Mesodermal cell (in vitro differentiated cells): ENCODE measurements around the gene CXCL3.

Experiments used
- H3K27ac ChIP-seq: 2 replicates; pipeline ENCODE4 v1.7.0; 2013; ENCODE audit warnings: mild to moderate bottlenecking, low read depth, low read length, moderate library complexity; ENCODE audit not compliant: severe bottlenecking
- H3K36me3 ChIP-seq: 2 replicates; pipeline ENCODE4 v1.7.1; 2013; ENCODE audit warnings: mild to moderate bottlenecking, low read length, moderate library complexity; ENCODE audit not compliant: control insufficient read depth, insufficient read depth
- H3K4me1 ChIP-seq: one replicate; pipeline ENCODE4 v1.7.1; 2013; ENCODE audit warnings: mild to moderate bottlenecking, low read length; ENCODE audit not compliant: insufficient read depth, control insufficient read depth, poor library complexity, severe bottlenecking
- H3K4me3 ChIP-seq: 2 replicates; pipeline ENCODE4 v1.7.0; 2013; ENCODE audit warnings: low read length, control low read depth, mild to moderate bottlenecking; ENCODE audit not compliant: insufficient read depth, poor library complexity, severe bottlenecking; ENCODE audit errors: extremely low read depth
- H3K9me3 ChIP-seq: 2 replicates; pipeline ENCODE4 v1.7.1; 2013; ENCODE audit warnings: mild to moderate bottlenecking, low read length, moderate library complexity; ENCODE audit not compliant: control insufficient read depth
- WGBS, 2 experiments: methylation state at CpG; one replicate each; pipeline ENCODE4 v1.1.5; 2013; ENCODE audit warnings: missing lambda C conversion rate in 2 of 2; ENCODE audit not compliant: insufficient coverage in 2 of 2; 5-methylcytosine and 5-hydroxymethylcytosine counted together

The CXCL3 gene

DNA sequence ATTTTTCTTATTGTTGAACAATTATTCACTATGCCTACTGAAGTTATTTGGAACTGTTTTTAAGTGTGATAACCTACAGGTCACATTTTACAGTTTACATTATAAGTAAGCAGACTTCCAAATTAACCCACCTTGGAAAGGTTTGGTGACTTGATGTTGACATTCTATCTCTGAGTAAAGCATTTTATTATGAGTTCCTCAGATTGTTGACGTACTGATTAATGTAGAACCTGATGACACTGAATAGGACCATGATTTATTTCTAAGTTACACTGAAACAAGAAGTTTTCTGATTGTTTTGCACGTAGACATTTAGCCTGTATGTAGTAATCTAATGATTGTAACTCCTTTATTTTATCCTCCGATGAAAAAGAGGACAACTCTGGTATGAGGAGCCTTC is 17.0 kb upstream of the CXCL3 start:
- H3K4me3 ChIP-seq = no peak overlapping the region
- no peak overlapping the region for H3K27ac ChIP-seq
- no peaks in the 10 kb centered on the region for H3K4me1 ChIP-seq
- H3K36me3 ChIP-seq = no peaks in the 10 kb centered on the region
- 92% methylated on average over 2 of the region's 3 CpGs; no CpG with 5 or more reads in 1 of the 2 experiments for WGBS, 2 experiments
- no peaks in the 10 kb centered on the region for H3K9me3 ChIP-seq

- no peaks in the 10 kb centered on the region for H3K9me3 ChIP-seq
- no peak overlapping the region for H3K27ac ChIP-seq
These were observed 16.6 kb upstream of the CXCL3 start for GRCh38 chr4:74055096-74055495.

GRCh38 chr4:74054483-74055047 is 16.1 kb upstream of the CXCL3 start:
- 100% methylated on average over 1 of the region's 1 CpG for WGBS, 2 experiments
- no peaks in the 10 kb centered on the region for H3K36me3 ChIP-seq
- H3K27ac ChIP-seq = no peak overlapping the region
- no peak overlapping the region for H3K4me3 ChIP-seq
- H3K4me1 ChIP-seq = no peaks in the 10 kb centered on the region
- H3K9me3 ChIP-seq = no peaks in the 10 kb centered on the region

More at GRCh38 chr4:74055096-74055495, 16.6 kb upstream of the CXCL3 start:
- H3K36me3 ChIP-seq = no peaks in the 10 kb centered on the region
- no peak overlapping the region for H3K4me3 ChIP-seq
- WGBS, 2 experiments = no CpG with 5 or more reads among the region's 2 CpGs
- H3K4me1 ChIP-seq = no peaks in the 10 kb centered on the region

GRCh38 chr4:74047152-74047551 is 8.7 kb upstream of the CXCL3 start:
- H3K36me3 ChIP-seq = no peaks in the 10 kb centered on the region
- WGBS, 2 experiments = 80% methylated on average over 1 of the region's 1 CpG; no CpG with 5 or more reads in 1 of the 2 experiments
- H3K4me1 ChIP-seq = no peaks in the 10 kb centered on the region
- no peaks in the 10 kb centered on the region for H3K9me3 ChIP-seq
- no peak overlapping the region for H3K27ac ChIP-seq
- H3K4me3 ChIP-seq = no peak overlapping the region

DNA sequence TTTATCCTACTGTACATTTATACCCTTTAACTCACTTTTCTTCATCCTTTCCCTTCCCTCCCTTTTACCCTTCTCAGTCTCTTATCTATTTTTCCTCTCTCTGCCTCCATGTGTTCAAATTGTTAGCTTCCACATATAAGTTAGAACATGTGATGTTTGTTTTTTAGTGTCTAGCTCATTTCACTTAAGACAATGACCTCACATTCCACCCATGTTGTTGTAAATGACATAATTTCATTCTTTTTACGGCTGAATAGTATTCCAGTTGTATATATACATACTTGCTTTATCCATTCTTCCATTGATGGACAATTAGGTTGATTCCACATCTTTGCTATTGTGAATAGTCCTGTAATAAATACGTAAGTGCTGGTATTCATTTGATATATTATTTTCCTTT is 7.3 kb upstream of the CXCL3 start:
- Histone ChIP-seq H3K27ac (no peak overlapping the region), H3K9me3 (no peaks in the 10 kb centered on the region), H3K36me3 (no peaks in the 10 kb centered on the region), H3K4me1 (no peaks in the 10 kb centered on the region), H3K4me3 (no peak overlapping the region)
- WGBS, 2 experiments = no CpG with 5 or more reads among the region's 2 CpGs

DNA sequence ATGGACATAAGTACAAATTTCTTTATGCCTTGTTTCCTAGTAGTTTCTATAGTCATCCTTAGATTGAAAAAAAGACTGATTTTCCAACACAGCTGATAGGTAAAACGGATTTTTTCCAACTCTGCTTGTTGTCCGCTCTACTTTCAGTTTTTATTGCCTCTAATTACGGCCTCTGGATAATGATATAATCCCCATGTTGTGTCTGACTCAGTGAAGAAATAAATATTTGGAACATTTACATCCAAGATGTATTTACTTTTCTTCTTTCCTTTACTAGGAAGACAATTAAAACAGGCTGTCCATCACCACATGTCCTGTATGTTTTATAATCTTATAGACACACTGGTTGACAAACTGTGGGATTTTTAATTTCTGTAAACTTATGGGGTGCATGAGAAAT is 6.8 kb upstream of the CXCL3 start:
- Histone ChIP-seq H3K9me3 (no peaks in the 10 kb centered on the region), H3K4me3 (no peak overlapping the region), H3K36me3 (no peaks in the 10 kb centered on the region), H3K27ac (no peak overlapping the region), H3K4me1 (no peaks in the 10 kb centered on the region)
- WGBS, 2 experiments = 100% methylated on average over 2 of the region's 3 CpGs; no CpG with 5 or more reads in 1 of the 2 experiments

DNA sequence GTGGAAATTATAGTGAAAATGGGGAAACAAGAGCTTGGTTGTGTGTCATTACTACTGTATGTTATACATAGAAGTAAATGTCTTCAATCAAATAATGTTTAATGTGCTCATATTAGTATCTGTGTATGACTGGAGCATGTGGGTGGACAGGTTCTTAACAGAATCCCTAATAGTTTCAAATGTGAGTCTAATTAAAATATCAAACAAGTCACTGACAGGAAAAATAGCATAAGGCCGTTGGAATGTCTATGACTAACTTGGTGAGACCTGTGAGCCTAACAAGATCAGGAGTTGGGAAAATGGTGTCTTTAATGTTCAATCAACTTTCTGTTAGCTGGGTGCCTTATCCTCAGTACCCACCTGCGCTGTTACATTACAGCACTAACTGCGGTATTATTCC is 6.2 kb upstream of the CXCL3 start:
- no peaks in the 10 kb centered on the region for H3K36me3 ChIP-seq
- H3K4me3 ChIP-seq = no peak overlapping the region
- no peak overlapping the region for H3K27ac ChIP-seq
- no peaks in the 10 kb centered on the region for H3K9me3 ChIP-seq
- H3K4me1 ChIP-seq = no peaks in the 10 kb centered on the region
- no CpG with 5 or more reads among the region's 3 CpGs for WGBS, 2 experiments

DNA sequence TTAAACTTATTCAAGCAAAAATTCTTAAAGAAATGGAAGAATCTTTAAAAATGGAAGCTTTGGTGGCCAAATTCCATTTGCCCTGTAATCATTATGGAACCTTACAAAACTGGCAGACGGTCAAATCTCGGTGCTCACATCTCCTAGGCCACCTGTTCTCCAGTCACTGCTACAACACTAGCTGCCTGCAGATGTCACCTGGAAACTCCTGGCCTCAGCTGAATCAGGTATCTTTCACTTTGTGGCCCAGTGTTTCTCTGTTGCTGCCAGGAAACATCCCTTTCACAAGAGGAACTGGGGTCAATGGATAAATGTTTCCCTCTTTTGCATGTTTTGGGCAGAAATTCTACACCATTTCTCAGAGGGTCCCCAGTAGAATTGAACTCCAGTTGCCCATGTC is 4.2 kb upstream of the CXCL3 start:
- 77 to 89% methylated on average over 2 of the region's 2 CpGs for WGBS, 2 experiments
- H3K27ac ChIP-seq = no peak overlapping the region
- H3K4me1 ChIP-seq = peaks cover 3% of the 10 kb centered on the region

GRCh38 chr4:74041418-74041817 is 2.9 kb upstream of the CXCL3 start:
- WGBS, 2 experiments = no CpG with 5 or more reads among the region's 1 CpG
- no peaks in the 10 kb centered on the region for H3K36me3 ChIP-seq
- H3K4me3 ChIP-seq = no peak overlapping the region

More for the DNA sequence above, 4.2 kb upstream of the CXCL3 start:
- H3K4me3 ChIP-seq = no peak overlapping the region
- H3K9me3 ChIP-seq = no peaks in the 10 kb centered on the region
- H3K36me3 ChIP-seq = no peaks in the 10 kb centered on the region

DNA sequence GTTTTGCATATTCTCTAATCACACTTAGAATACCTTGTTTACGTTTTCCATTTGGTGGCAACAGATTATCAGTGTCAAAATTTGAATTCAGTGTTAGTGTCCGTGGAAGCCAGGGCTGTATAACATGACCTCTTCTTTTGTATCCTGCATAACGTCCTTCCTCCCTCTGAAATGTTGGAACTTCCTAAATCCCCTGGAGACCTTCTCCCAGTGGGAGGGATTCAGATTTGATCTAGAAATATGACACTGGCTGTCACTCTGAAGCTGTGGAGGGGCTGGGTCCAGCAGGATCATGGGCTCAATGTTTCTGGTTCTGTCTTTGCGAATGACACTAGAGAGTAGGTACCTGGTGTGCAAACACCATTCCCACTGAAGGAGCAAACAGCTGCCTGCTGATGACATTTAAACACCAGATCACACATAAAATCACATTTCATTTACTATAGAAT is 850 bp upstream of the CXCL3 start:
- Histone ChIP-seq H3K4me1 (peaks cover 3% of the 10 kb centered on the region), H3K27ac (no peak overlapping the region), H3K4me3 (peak overlapping the region; percentile 64), H3K36me3 (no peaks in the 10 kb centered on the region), H3K9me3 (no peaks in the 10 kb centered on the region)
- 20 to 46% methylated on average over 1 to 2 of the region's 4 CpGs for WGBS, 2 experiments

More at GRCh38 chr4:74041418-74041817, 2.9 kb upstream of the CXCL3 start:
- Histone ChIP-seq H3K9me3 (no peaks in the 10 kb centered on the region), H3K27ac (no peak overlapping the region), H3K4me1 (peaks cover 3% of the 10 kb centered on the region)

DNA sequence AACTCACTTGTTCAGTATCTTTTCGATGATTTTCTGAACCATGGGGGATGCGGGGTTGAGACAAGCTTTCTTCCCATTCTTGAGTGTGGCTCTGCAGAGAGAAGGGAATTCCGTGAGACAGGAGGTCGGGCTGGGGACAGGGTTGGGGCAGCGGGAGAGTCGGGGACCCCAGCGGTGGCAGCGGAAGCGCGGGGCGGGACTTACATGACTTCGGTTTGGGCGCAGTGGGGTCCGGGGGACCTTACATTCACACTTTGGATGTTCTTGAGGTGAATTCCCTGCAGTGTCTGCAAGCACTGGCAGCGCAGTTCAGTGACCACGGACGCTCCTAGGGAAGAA is 434 bp downstream of the CXCL3 start:
- H3K9me3 ChIP-seq = no peaks in the 10 kb centered on the region
- H3K4me3 ChIP-seq = peak overlapping the region; percentile 64
- H3K36me3 ChIP-seq = no peaks in the 10 kb centered on the region
- no peak overlapping the region for H3K27ac ChIP-seq
- peaks cover 3% of the 10 kb centered on the region for H3K4me1 ChIP-seq
- 0% methylated on average over 9 to 10 of the region's 17 CpGs for WGBS, 2 experiments
